ENCODE results near the gene ACTRT2.

GRCh38 chr1:3015269-3015635, 6.0 kb upstream of the ACTRT2 start:
- TF ChIP-seq POLR2A (IDR thresholded peaks at IDR 0.05) (no peak), CTCF (IDR thresholded peaks at IDR 0.05) (no peak), EP300 (IDR thresholded peaks at IDR 0.05) (no peak)

Measured in sigmoid colon (tissue), 4 donors.